ENCODE data around the gene NFE2L2.
A peak's percentile ranks its signal among the peaks of the same experiment; 100 is the strongest.
"Not testable (repeated sequence)": the region's sequence is repeated elsewhere in the genome, so short reads cannot be mapped to it uniquely, and the experiment has no call there.

The NFE2L2 gene

DNA sequence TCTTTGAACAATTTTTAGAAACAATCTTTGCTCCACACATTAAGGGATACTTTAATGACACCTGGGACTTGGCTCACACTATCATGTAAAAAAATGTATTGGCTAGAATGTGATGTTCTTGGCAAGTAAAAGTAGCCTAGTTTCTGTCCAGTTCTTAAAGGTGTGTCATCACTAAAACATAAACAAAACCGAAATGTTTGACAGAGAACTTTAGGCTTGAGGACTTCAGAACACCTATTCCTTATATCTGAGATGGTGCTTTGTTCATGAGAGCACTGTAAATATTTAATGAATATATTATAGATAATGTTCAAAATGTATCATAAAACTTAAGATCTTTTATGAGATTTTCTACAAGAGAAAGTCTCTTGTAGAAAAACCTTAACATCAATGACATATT, 71.7 kb downstream of the NFE2L2 start:
- TF ChIP-seq GATA1 (IDR thresholded peaks at IDR 0.05; ENCODE audit: low read depth, low read length) (no peak), POLR2A (IDR thresholded peaks at IDR 0.05; ENCODE audit: low read length) (no peak)
- DNase-seq = no peak

GRCh38 chr2:177190941-177191340, 73.6 kb downstream of the NFE2L2 start:
- TF ChIP-seq POLR2A (IDR thresholded peaks at IDR 0.05; ENCODE audit: low read length) (no peak), GATA1 (IDR thresholded peaks at IDR 0.05; ENCODE audit: low read depth, low read length) (no peak)
- DNase-seq = no peak

- no peak for DNase-seq
- no peak for TF ChIP-seq GATA1 (IDR thresholded peaks at IDR 0.05; ENCODE audit: low read depth, low read length)
- no peak for TF ChIP-seq POLR2A (IDR thresholded peaks at IDR 0.05; ENCODE audit: low read length)
Observed at GRCh38 chr2:177188482-177189469, 75.8 kb downstream of the NFE2L2 start.

DNA sequence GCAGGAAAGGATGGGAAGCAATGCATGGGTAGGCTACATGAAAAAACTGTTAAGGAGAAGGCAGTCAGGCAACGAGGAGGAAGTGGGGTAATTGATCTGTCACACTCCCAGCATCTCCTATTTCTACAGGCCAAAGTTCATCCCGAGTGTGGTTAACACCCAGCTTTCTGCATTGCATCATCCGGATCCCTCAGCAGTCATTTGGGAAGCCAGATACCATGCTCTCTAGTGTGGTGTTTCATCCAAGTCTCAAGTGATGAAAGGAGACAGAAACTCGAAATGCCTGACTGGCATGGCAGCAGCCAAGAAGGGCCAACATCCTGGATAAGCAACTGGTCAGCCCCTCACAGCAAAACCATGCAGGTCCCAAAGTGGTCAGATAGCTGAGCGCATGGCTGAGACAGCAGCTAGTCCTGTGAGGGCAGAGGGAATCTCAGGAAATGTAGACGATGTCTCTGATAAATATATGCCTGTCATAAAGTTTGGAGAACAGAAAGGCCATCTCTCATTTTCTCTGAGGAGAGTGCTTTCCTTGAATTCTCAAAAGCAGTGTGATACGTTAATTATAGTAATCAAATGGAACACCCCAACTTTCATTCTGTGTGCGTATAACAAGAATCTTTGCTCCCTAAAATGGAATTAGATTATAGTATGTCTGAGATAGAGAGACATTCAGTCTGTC, 76.8 kb downstream of the NFE2L2 start:
- DNase-seq = peak in 1 of 2 experiments; percentile 28
- TF ChIP-seq POLR2A (IDR thresholded peaks at IDR 0.05; ENCODE audit: low read length) = no peak

GRCh38 chr2:177186038-177186437, 78.5 kb downstream of the NFE2L2 start:
- not testable (repeated sequence) for DNase-seq

DNA sequence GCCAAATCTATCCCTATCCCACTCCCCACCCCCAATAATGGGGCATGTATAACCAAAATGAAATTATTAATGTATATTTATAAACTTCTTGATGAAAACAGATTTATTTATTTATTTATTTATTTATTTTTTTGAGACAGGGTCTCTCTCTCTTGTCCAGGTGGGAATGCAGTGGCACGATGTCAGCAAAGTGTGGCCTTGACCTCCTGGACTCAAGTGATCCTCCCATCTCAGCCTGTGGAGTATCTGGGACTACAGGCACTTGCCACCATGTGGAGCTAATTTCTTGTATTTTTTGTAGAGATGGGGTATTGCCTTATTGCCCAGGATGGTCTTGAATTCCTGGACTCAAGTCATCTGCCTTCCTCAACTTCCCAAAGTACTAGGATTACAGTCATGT, 79.9 kb downstream of the NFE2L2 start:
- DNase-seq = no peak
- no peak for TF ChIP-seq GATA1 (IDR thresholded peaks at IDR 0.05; ENCODE audit: low read depth, low read length)
- no peak for TF ChIP-seq POLR2A (IDR thresholded peaks at IDR 0.05; ENCODE audit: low read length)

DNA sequence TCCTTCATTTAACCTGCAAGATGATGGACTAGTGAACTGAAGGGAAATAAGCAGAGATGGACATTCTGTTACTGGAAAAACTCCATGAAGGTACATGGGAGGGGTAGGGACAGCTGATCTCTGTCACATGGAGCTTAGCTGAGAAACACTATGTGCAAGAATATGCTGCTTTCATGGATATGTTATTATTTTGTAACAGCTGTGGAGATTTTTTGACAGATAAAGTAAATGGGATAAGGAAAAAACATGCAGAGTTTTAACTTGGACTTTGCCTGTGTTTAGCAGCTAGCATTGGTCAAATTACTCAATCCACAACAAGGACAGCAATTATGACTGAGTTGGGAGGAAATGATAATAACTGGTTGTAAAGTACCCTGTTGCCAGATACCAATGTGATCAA, 80.7 kb downstream of the NFE2L2 start:
- no peak for DNase-seq
- TF ChIP-seq GATA1 (IDR thresholded peaks at IDR 0.05; ENCODE audit: low read depth, low read length) = no peak
- TF ChIP-seq POLR2A (IDR thresholded peaks at IDR 0.05; ENCODE audit: low read length) = no peak

All from erythroblast (primary cell).